IMR-90 (cell line): ENCODE results near the gene CDK5RAP2. TPM values are rescaled to one million over a fixed set of nuclear protein-coding genes. Genes with fewer than 3 reads are reported as not detected.

Experiments used
- ATAC-seq: fragments of 200-7000 bp; cut with Tn5 transposase; 2 replicates; pipeline ENCODE4 v1.9.1; 2020; ENCODE audit warnings: low read depth, mild to moderate bottlenecking, moderate library complexity
- BruUV-seq: library from RNA; stranded (reverse); fragments of 400-500 nt; replicated peaks from 2 replicates; lab custom pipeline; 2021; lab: Mats Ljungman, UMichigan
- CTCF ChIA-PET: fragments of 300-600 bp; formaldehyde crosslinking; extraction: SDS; loops from one replicate; lab custom pipeline; 2021; ENCODE audit warnings: antibody characterized with exemption; lab: Yijun Ruan, JAX
- POLR2A ChIA-PET: fragments of 300-600 bp; sonication (Branson Sonifier 250); formaldehyde crosslinking; loops from one replicate; lab custom pipeline; 2022; ENCODE audit warnings: antibody characterized with exemption; ENCODE audit not compliant: unreplicated experiment; lab: Charles Lee
- DNase-seq: peaks from one replicate; pipeline ENCODE4 v3.0.0; 2013
- H2AFZ ChIP-seq: replicated peaks from 2 replicates; pipeline ENCODE3; 2013; ENCODE audit warnings: low read length, mild to moderate bottlenecking; ENCODE audit not compliant: poor library complexity
- H2AK5ac ChIP-seq: 2 replicates; pipeline ENCODE4 v1.6.1; 2013; ENCODE audit warnings: low read depth, low read length, inconsistent platforms
- H2AK9ac ChIP-seq: replicated peaks from 2 replicates; pipeline ENCODE3; 2013; ENCODE audit warnings: mild to moderate bottlenecking, low read depth, low read length, moderate library complexity; ENCODE audit not compliant: poor library complexity
- H2BK120ac ChIP-seq: 2 replicates; pipeline ENCODE4 v1.6.1; 2013; ENCODE audit warnings: low read depth, low read length, inconsistent platforms
- H2BK15ac ChIP-seq: 3 replicates; pipeline ENCODE4 v1.6.1; 2013; ENCODE audit warnings: low read depth, low read length, inconsistent platforms
- H2BK20ac ChIP-seq: 2 replicates; pipeline ENCODE4 v1.6.1; 2013; ENCODE audit warnings: low read depth, mild to moderate bottlenecking, inconsistent platforms, low read length, moderate library complexity
- H2BK5ac ChIP-seq: 2 replicates; pipeline ENCODE4 v1.6.1; 2013; ENCODE audit warnings: mild to moderate bottlenecking, low read depth, low read length, inconsistent platforms; ENCODE audit not compliant: poor library complexity, severe bottlenecking
- H3K14ac ChIP-seq: replicated peaks from 2 replicates; pipeline ENCODE4 v1.6.1; 2013; ENCODE audit warnings: low read depth, low read length, inconsistent platforms
- H3K18ac ChIP-seq: 2 replicates; pipeline ENCODE4 v1.6.1; 2013; ENCODE audit warnings: low read depth, low read length, control low read depth
- H3K23ac ChIP-seq: 2 replicates; pipeline ENCODE4 v1.6.1; 2013; ENCODE audit warnings: low read depth, low read length, inconsistent platforms
- H3K27ac ChIP-seq: 2 replicates; pipeline ENCODE4 v1.5.1; 2013; ENCODE audit warnings: mild to moderate bottlenecking, control low read depth, low read length; ENCODE audit not compliant: insufficient read depth
- H3K27me3 ChIP-seq: 2 replicates; pipeline ENCODE4 v1.6.1; 2013; ENCODE audit warnings: low read length; ENCODE audit not compliant: control insufficient read depth, insufficient read depth
- H3K36me3 ChIP-seq: 2 replicates; pipeline ENCODE4 v1.6.1; 2013; ENCODE audit warnings: low read length, mixed read lengths; ENCODE audit not compliant: control insufficient read depth, insufficient read depth
- H3K4ac ChIP-seq: 2 replicates; pipeline ENCODE4 v1.6.1; 2013; ENCODE audit warnings: low read depth, low read length, inconsistent platforms
- H3K4me1 ChIP-seq: 2 replicates; pipeline ENCODE4 v1.6.1; 2013; ENCODE audit warnings: low read length, mixed read lengths; ENCODE audit not compliant: control insufficient read depth, insufficient read depth
- H3K4me2 ChIP-seq: 2 replicates; pipeline ENCODE4 v1.6.1; 2013; ENCODE audit warnings: low read depth, mild to moderate bottlenecking, control low read depth, low read length, moderate library complexity
- H3K4me3 ChIP-seq: 2 replicates; pipeline ENCODE4 v1.5.1; 2013; ENCODE audit warnings: low read depth, mild to moderate bottlenecking, control low read depth, low read length, moderate library complexity; ENCODE audit not compliant: insufficient read depth
- H3K56ac ChIP-seq: 2 replicates; pipeline ENCODE4 v1.6.1; 2013; ENCODE audit warnings: low read length, inconsistent platforms; ENCODE audit not compliant: insufficient read depth; ENCODE audit errors: extremely low read depth
- H3K79me1 ChIP-seq, 2 experiments: 2 replicates each; pipeline ENCODE4 v1.6.1; 2013; ENCODE audit warnings: low read length in 2 of 2, inconsistent platforms in 1 of 2, low read depth in 1 of 2
- H3K9ac ChIP-seq: 2 replicates; pipeline ENCODE4 v1.6.1; 2013; ENCODE audit warnings: low read depth, low read length, control low read depth
- H3K9me1 ChIP-seq: 2 replicates; pipeline ENCODE4 v1.6.1; 2013; ENCODE audit warnings: low read length, inconsistent platforms; ENCODE audit not compliant: insufficient read depth
- H3K9me3 ChIP-seq: 2 replicates; pipeline ENCODE4 v1.6.1; 2013; ENCODE audit warnings: low read length; ENCODE audit not compliant: control insufficient read depth, insufficient read depth
- H4K20me1 ChIP-seq: 2 replicates; pipeline ENCODE4 v1.6.1; 2013; ENCODE audit warnings: low read length, inconsistent platforms; ENCODE audit not compliant: insufficient read depth
- H4K5ac ChIP-seq: 2 replicates; pipeline ENCODE4 v1.6.1; 2013; ENCODE audit warnings: mild to moderate bottlenecking, low read depth, low read length, control low read depth
- H4K8ac ChIP-seq, 2 experiments: 2 replicates each; pipeline ENCODE4 v1.6.1; 2013; ENCODE audit warnings: low read depth in 2 of 2, low read length in 2 of 2, control low read depth in 1 of 2, inconsistent platforms in 1 of 2
- H4K91ac ChIP-seq: 2 replicates; pipeline ENCODE4 v1.6.1; 2013; ENCODE audit warnings: low read depth, low read length, inconsistent platforms; ENCODE audit not compliant: insufficient read depth
- BHLHE40 ChIP-seq: fragments of 150-350 bp; IDR thresholded peaks from 2 replicates; pipeline ENCODE4 v1.6.1; 2016; ENCODE audit warnings: mild to moderate bottlenecking, low read depth, low read length
- CEBPB ChIP-seq: IDR thresholded peaks from 2 replicates; pipeline ENCODE4 v1.6.1; 2012; ENCODE audit warnings: low read depth, low read length, improper control_type of control experiment
- CHD1 ChIP-seq: IDR thresholded peaks from 2 replicates; pipeline ENCODE4 v1.6.1; 2012; ENCODE audit warnings: low read depth, low read length, improper control_type of control experiment
- FOS ChIP-seq: fragments of 150-350 bp; IDR thresholded peaks from 2 replicates; pipeline ENCODE4 v1.6.1; 2016; ENCODE audit warnings: low read depth, low read length
- MAFK ChIP-seq: IDR thresholded peaks from 2 replicates; pipeline ENCODE4 v1.6.1; 2012; ENCODE audit warnings: low read depth, low read length, improper control_type of control experiment
- MXI1 ChIP-seq: IDR thresholded peaks from 2 replicates; pipeline ENCODE4 v1.6.1; 2012; ENCODE audit warnings: low read depth, mild to moderate bottlenecking, low read length, moderate library complexity, borderline replicate concordance
- NFE2L2 ChIP-seq: fragments of 150-350 bp; IDR thresholded peaks from 2 replicates; pipeline ENCODE4 v1.6.1; 2016; ENCODE audit warnings: low read depth, mild to moderate bottlenecking, low read length
- POLR2A ChIP-seq: IDR thresholded peaks from 2 replicates; pipeline ENCODE4 v1.6.1; 2012; ENCODE audit warnings: mild to moderate bottlenecking, low read depth, low read length
- RAD21 ChIP-seq: IDR thresholded peaks from 2 replicates; pipeline ENCODE4 v1.6.1; 2012; ENCODE audit warnings: low read length, improper control_type of control experiment
- RCOR1 ChIP-seq: IDR thresholded peaks from 2 replicates; pipeline ENCODE4 v1.6.1; 2012; ENCODE audit warnings: mild to moderate bottlenecking, low read length, improper control_type of control experiment; ENCODE audit not compliant: insufficient replicate concordance
- RFX5 ChIP-seq: IDR thresholded peaks from 2 replicates; pipeline ENCODE4 v1.8.0; 2012; ENCODE audit warnings: low read depth, mild to moderate bottlenecking, low read length, moderate library complexity
- SMC3 ChIP-seq: fragments of 150-350 bp; IDR thresholded peaks from 2 replicates; pipeline ENCODE4 v1.6.1; 2016; ENCODE audit warnings: low read depth, mild to moderate bottlenecking, antibody characterized with exemption, low read length, moderate library complexity
- WGBS, 2 experiments: methylation state at CpG; one replicate each; pipeline versions ENCODE4 v1.1.5 to v1.1.7; 2013; ENCODE audit warnings: missing lambda C conversion rate in 2 of 2; ENCODE audit not compliant: insufficient read length in 1 of 2; ENCODE audit errors: extremely low coverage in 2 of 2; 5-methylcytosine and 5-hydroxymethylcytosine counted together
- dilution Hi-C: fragments of 300-500 bp; cut with HindIII; formaldehyde crosslinking; loops from one replicate; pipeline ENCODE4 v1.14.3; 2018; ENCODE audit warnings: low sequenced_read_pairs; ENCODE audit not compliant: unreplicated experiment
- in situ Hi-C: fragments of 300-500 bp; cut with MboI; formaldehyde crosslinking; loops from 3 replicates; pipeline ENCODE4 v1.14.3; 2019; ENCODE audit warnings: low sequenced_read_pairs, inconsistent platforms, mixed read lengths
- intact Hi-C: fragments of 100-400 bp; cut with micrococcal nuclease; formaldehyde crosslinking; loops from 2 replicates; pipeline ENCODE4 v1.10.0; 2022
- polyA plus RNA-seq, 3 experiments: library from polyadenylated mRNA; depleted of rRNA; stranded (reverse); fragments of >200 nt; gene quantifications; 2 replicates each; pipeline ENCODE4 v1.2.3, GENCODE V29; 2012; ENCODE audit warnings: low replicate concordance in 1 of 3
- total RNA-seq: library from RNA; depleted of rRNA; stranded (reverse); fragments of >200 nt; gene quantifications from 2 replicates; pipeline ENCODE4 v1.2.3, GENCODE V29; 2012
- TF ChIP-seq, protein P1 (sequence below): conservative IDR thresholded peaks from 2 replicates; pipeline ENCODE4 v1.5.1; 2012; ENCODE audit warnings: mild to moderate bottlenecking, low read depth, low read length, improper control_type of control experiment
- TF ChIP-seq, protein P2 (sequence below): fragments of 150-350 bp; IDR thresholded peaks from 2 replicates; pipeline ENCODE4 v1.6.1; 2016; ENCODE audit warnings: low read depth, mild to moderate bottlenecking, low read length, moderate library complexity, borderline replicate concordance
- TF ChIP-seq, protein P3 (sequence below): fragments of 150-350 bp; IDR thresholded peaks from 2 replicates; pipeline ENCODE4 v1.6.1; 2017; ENCODE audit warnings: mild to moderate bottlenecking, antibody characterized with exemption, low read length, low read depth

Gene CDK5RAP2
- total and polyA plus RNA-seq, 2 of the 4 experiments (the other 2 are of a cell fraction): 29.5 to 31.7 TPM

DNA sequence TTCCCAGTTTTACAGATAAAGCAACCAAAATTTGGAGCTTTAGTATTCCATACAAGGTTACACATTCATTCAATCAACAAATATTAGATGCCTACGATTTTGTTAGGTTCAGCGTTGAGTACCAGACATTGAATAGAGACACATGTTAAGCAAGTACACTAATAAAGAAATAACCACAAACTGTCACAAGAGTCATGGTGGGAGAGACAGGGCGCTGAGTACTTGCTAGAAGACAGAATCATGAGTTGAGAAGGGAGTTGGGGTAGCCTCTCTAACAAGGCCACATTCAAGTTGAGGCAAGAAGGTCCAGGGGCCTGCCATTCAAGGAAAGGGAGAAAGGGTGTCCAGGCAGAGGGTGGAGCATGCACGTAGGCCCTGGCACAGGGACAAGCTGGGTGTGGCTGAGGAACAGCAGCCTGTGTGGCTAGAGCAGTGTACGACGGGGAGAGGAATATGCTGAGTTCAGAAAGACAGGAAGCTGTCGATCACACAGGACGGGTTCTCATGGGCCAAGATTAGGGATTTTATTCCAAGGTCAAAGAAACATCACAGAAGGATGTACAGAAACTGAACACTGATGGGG lies 17.0 kb downstream of the CDK5RAP2 start:
- Histone ChIP-seq H3K9me1 (peaks cover 10% of the 10 kb centered on the region), H3K27me3 (no peaks in the 10 kb centered on the region), H4K8ac (no peak overlapping the region), H4K91ac (no peak overlapping the region), H2AK9ac (no peak overlapping the region), H3K9me3 (no peaks in the 10 kb centered on the region), H2AFZ (no peak overlapping the region), H3K4ac (no peak overlapping the region), H3K36me3 (peaks cover 14% of the 10 kb centered on the region), H2BK5ac (no peak overlapping the region), H3K79me1 (peaks cover 30 to 51% of the 10 kb centered on the region in 2 experiments), H3K4me1 (no peaks in the 10 kb centered on the region), H2AK5ac (no peak overlapping the region), H4K20me1 (0 out of 2 replicates have a peak, but pooled peaks cover 3% of the 10 kb centered on the region), H4K5ac (no peak overlapping the region), H3K18ac (no peak overlapping the region), H2BK15ac (no peak overlapping the region), H2BK20ac (no peak overlapping the region), H3K56ac (no peak overlapping the region), H2BK120ac (no peak overlapping the region), H3K4me2 (no peak overlapping the region), H3K9ac (no peak overlapping the region), H3K23ac (no peak overlapping the region), H3K27ac (no peak overlapping the region), H3K4me3 (no peak overlapping the region), H3K14ac (no peak overlapping the region)
- 84% methylated on average over 5 of the region's 8 CpGs; no CpG with 5 or more reads in 1 of the 2 experiments for WGBS, 2 experiments
- CTCF ChIA-PET: no interaction called here
- DNase-seq (no peak), ATAC-seq (no peak)
- BruUV-seq: no TSS peak
- in situ Hi-C loops: no loop called here
- no peak for TF ChIP-seq CEBPB
- no peak for TF ChIP-seq MXI1
- TF ChIP-seq RAD21: no peak
- TF ChIP-seq RFX5: no peak
- no peak for TF ChIP-seq POLR2A
- TF ChIP-seq, protein P1, sequence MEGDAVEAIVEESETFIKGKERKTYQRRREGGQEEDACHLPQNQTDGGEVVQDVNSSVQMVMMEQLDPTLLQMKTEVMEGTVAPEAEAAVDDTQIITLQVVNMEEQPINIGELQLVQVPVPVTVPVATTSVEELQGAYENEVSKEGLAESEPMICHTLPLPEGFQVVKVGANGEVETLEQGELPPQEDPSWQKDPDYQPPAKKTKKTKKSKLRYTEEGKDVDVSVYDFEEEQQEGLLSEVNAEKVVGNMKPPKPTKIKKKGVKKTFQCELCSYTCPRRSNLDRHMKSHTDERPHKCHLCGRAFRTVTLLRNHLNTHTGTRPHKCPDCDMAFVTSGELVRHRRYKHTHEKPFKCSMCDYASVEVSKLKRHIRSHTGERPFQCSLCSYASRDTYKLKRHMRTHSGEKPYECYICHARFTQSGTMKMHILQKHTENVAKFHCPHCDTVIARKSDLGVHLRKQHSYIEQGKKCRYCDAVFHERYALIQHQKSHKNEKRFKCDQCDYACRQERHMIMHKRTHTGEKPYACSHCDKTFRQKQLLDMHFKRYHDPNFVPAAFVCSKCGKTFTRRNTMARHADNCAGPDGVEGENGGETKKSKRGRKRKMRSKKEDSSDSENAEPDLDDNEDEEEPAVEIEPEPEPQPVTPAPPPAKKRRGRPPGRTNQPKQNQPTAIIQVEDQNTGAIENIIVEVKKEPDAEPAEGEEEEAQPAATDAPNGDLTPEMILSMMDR: no peak
- TF ChIP-seq CHD1: no peak
- no peak for TF ChIP-seq FOS
- TF ChIP-seq NFE2L2: no peak
- TF ChIP-seq RCOR1: no peak
- no peak for TF ChIP-seq SMC3
- no peak for TF ChIP-seq BHLHE40
- TF ChIP-seq, protein P2, sequence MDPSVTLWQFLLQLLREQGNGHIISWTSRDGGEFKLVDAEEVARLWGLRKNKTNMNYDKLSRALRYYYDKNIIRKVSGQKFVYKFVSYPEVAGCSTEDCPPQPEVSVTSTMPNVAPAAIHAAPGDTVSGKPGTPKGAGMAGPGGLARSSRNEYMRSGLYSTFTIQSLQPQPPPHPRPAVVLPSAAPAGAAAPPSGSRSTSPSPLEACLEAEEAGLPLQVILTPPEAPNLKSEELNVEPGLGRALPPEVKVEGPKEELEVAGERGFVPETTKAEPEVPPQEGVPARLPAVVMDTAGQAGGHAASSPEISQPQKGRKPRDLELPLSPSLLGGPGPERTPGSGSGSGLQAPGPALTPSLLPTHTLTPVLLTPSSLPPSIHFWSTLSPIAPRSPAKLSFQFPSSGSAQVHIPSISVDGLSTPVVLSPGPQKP: no peak
- TF ChIP-seq, protein P3, sequence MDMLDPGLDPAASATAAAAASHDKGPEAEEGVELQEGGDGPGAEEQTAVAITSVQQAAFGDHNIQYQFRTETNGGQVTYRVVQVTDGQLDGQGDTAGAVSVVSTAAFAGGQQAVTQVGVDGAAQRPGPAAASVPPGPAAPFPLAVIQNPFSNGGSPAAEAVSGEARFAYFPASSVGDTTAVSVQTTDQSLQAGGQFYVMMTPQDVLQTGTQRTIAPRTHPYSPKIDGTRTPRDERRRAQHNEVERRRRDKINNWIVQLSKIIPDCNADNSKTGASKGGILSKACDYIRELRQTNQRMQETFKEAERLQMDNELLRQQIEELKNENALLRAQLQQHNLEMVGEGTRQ: no peak
- no peak for TF ChIP-seq MAFK
- dilution Hi-C loops: no loop called here
- intact Hi-C loops: no loop called here
- POLR2A ChIA-PET: no interaction called here
